ENCODE data around the gene WAC. TPM values are rescaled to one million over a fixed set of nuclear protein-coding genes. Genes with fewer than 3 reads are reported as not detected.

WAC gene
- total and polyA plus RNA-seq, 9 of the 15 experiments (the other 6 are each of a cell fraction or from before 2014, with no cell fraction given), result 24.8 to 123 (median 78.2) TPM

DNA sequence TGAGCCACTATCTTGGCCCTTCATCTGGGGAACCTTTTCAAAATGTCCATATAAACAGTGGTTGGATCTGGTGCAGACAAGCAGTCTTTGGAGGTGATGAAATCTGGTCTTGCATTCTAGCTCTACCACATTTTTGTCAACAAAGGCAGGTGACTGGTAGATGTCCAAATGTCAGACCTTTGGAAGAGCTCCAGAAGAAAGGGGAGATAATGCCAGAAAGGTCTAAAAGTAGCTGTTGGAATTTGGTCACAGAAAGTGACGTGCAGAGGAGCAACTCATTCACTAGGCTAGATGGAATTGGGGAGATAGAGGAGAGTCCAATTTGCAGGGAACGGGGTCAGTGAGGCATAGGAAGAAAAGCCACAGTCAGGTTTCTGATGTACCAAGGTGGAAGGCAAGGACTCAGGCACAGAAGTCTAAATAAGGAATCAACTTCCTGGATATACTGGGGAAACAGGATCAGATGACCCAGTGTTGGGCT is 36.4 kb upstream of the WAC start (continued):
- TF ChIP-seq NRF1 (conservative IDR thresholded peaks at IDR 0.05 in 1 of 2, IDR thresholded peaks at IDR 0.05 in 1 of 2), result no peak
- peak; percentile 77; the same call in 1 of the 2 replicates for TF ChIP-seq SOX6 (IDR thresholded peaks at IDR 0.05)
- TF ChIP-seq TAL1 (IDR thresholded peaks at IDR 0.05), result peak; percentile 44
- no peak for TF ChIP-seq ZBTB8A (IDR thresholded peaks at IDR 0.05; ENCODE audit: partially characterized antibody)
- no peak for TF ChIP-seq CBX1 (IDR thresholded peaks at IDR 0.05; ENCODE audit: low read depth)
- TF ChIP-seq HNRNPUL1 (IDR thresholded peaks at IDR 0.05; ENCODE audit: low read length), result no peak
- TF ChIP-seq PCBP2 (IDR thresholded peaks at IDR 0.05; ENCODE audit: low read depth, low read length, poor library complexity, severe bottlenecking), result no peak
- TF ChIP-seq, protein P1, sequence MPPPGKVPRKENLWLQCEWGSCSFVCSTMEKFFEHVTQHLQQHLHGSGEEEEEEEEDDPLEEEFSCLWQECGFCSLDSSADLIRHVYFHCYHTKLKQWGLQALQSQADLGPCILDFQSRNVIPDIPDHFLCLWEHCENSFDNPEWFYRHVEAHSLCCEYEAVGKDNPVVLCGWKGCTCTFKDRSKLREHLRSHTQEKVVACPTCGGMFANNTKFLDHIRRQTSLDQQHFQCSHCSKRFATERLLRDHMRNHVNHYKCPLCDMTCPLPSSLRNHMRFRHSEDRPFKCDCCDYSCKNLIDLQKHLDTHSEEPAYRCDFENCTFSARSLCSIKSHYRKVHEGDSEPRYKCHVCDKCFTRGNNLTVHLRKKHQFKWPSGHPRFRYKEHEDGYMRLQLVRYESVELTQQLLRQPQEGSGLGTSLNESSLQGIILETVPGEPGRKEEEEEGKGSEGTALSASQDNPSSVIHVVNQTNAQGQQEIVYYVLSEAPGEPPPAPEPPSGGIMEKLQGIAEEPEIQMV (tag; conservative IDR thresholded peaks at IDR 0.05; ENCODE audit: low read depth), result no peak
- TF ChIP-seq NFATC3 (IDR thresholded peaks at IDR 0.05), result no peak
- TF ChIP-seq ZNF134 (CRISPR knock-in tag; conservative IDR thresholded peaks at IDR 0.05), result no peak
- TF ChIP-seq, protein P2, sequence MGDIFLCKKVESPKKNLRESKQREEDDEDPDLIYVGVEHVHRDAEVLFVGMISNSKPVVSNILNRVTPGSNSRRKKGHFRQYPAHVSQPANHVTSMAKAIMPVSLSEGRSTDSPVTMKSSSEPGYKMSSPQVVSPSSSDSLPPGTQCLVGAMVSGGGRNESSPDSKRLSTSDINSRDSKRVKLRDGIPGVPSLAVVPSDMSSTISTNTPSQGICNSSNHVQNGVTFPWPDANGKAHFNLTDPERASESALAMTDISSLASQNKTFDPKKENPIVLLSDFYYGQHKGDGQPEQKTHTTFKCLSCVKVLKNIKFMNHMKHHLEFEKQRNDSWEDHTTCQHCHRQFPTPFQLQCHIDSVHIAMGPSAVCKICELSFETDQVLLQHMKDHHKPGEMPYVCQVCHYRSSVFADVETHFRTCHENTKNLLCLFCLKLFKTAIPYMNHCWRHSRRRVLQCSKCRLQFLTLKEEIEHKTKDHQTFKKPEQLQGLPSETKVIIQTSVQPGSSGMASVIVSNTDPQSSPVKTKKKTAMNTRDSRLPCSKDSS (IDR thresholded peaks at IDR 0.05; ENCODE audit: low read depth, partially characterized antibody), result no peak
- no peak for TF ChIP-seq PURB (CRISPR knock-in tag; IDR thresholded peaks at IDR 0.05; ENCODE audit: low read depth)
- TF ChIP-seq GATAD2B (IDR thresholded peaks at IDR 0.05; ENCODE audit: borderline replicate concordance), result no peak
- TF ChIP-seq BCOR (IDR thresholded peaks at IDR 0.05), result no peak
- TF ChIP-seq WHSC1 (IDR thresholded peaks at IDR 0.05; ENCODE audit: low read length), result no peak
- TF ChIP-seq TEAD2 (tag; IDR thresholded peaks at IDR 0.05), result no peak
- TF ChIP-seq BRD9 (IDR thresholded peaks at IDR 0.05; ENCODE audit: low read depth, partially characterized antibody), result no peak
- no peak for TF ChIP-seq TGIF2 (CRISPR knock-in tag; IDR thresholded peaks at IDR 0.05)
- no peak for TF ChIP-seq NFE2 (IDR thresholded peaks at IDR 0.05; ENCODE audit: low read depth)
- no peak for TF ChIP-seq SETDB1 (IDR thresholded peaks at IDR 0.05; ENCODE audit: low read length)
- no peak for TF ChIP-seq STAG1 (CRISPR knock-in tag; IDR thresholded peaks at IDR 0.05; ENCODE audit: borderline replicate concordance)
- no peak for TF ChIP-seq POLR2B (IDR thresholded peaks at IDR 0.05; ENCODE audit: low read depth, partially characterized antibody)
- TF ChIP-seq, protein P3, sequence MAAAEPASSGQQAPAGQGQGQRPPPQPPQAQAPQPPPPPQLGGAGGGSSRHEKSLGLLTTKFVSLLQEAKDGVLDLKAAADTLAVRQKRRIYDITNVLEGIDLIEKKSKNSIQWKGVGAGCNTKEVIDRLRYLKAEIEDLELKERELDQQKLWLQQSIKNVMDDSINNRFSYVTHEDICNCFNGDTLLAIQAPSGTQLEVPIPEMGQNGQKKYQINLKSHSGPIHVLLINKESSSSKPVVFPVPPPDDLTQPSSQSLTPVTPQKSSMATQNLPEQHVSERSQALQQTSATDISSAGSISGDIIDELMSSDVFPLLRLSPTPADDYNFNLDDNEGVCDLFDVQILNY (CRISPR knock-in tag; IDR thresholded peaks at IDR 0.05), result no peak
- TF ChIP-seq MCM7 (IDR thresholded peaks at IDR 0.05), result no peak

Data from K562 (cell line).